Tibial artery (tissue), 4 donors: ENCODE measurements around the gene ZNF10.

ENCODE experiments used
- DNase-seq, 2 donors: peaks; one replicate each; pipeline ENCODE4 v3.0.0-alpha.2; 2019
- H3K27ac ChIP-seq, 2 donors: fragments of 200-600 bp; sonication (generic) in 1 of 2; 1 replicate in 1 of 2; 2 replicates in 1 of 2; pipeline ENCODE4 v1.5.1; 2018 to 2019; ENCODE audit warnings: mild to moderate bottlenecking in 1 of 2
- H3K27me3 ChIP-seq, 2 donors: fragments of 200-600 bp; sonication (generic) in 1 of 2; one replicate each; pipeline versions ENCODE4 v1.5.1 to v1.6.0; 2016 to 2019
- H3K36me3 ChIP-seq, 3 donors: fragments of 200-600 bp; sonication (generic) in 2 of 3; one replicate each; pipeline ENCODE4 v1.5.1; 2016 to 2019; ENCODE audit warnings: mild to moderate bottlenecking in 2 of 3
- H3K4me1 ChIP-seq, 4 donors: fragments of 200-600 bp; sonication (generic) in 2 of 4; 1 replicate in 3 of 4; 2 replicates in 1 of 4; pipeline ENCODE4 v1.5.1; 2016 to 2019
- H3K4me3 ChIP-seq, 2 donors: fragments of 200-600 bp; sonication (generic) in 1 of 2; 1 replicate in 1 of 2; 2 replicates in 1 of 2; pipeline ENCODE4 v1.5.1; 2018 to 2019; ENCODE audit warnings: mild to moderate bottlenecking in 2 of 2
- H3K9me3 ChIP-seq, 3 donors: fragments of 200-600 bp; sonication (generic) in 1 of 3; one replicate each; pipeline ENCODE4 v1.5.1; 2016 to 2019
- intact Hi-C: fragments of 100-400 bp; cut with DNase I; formaldehyde crosslinking; loops from one replicate; pipeline ENCODE4 v1.15.0; 2023; ENCODE audit warnings: low total_unique reads
- TF ChIP-seq, protein P1 (sequence below), 2 experiments: fragments of 200-600 bp in 1 of 2; fragments of 450-650 bp in 1 of 2; IDR thresholded peaks; one replicate each; pipeline ENCODE4 v1.5.1; 2017 to 2019; ENCODE audit warnings: antibody characterized with exemption in 2 of 2, mild to moderate bottlenecking in 1 of 2, moderate library complexity in 1 of 2

The ZNF10 gene

DNA sequence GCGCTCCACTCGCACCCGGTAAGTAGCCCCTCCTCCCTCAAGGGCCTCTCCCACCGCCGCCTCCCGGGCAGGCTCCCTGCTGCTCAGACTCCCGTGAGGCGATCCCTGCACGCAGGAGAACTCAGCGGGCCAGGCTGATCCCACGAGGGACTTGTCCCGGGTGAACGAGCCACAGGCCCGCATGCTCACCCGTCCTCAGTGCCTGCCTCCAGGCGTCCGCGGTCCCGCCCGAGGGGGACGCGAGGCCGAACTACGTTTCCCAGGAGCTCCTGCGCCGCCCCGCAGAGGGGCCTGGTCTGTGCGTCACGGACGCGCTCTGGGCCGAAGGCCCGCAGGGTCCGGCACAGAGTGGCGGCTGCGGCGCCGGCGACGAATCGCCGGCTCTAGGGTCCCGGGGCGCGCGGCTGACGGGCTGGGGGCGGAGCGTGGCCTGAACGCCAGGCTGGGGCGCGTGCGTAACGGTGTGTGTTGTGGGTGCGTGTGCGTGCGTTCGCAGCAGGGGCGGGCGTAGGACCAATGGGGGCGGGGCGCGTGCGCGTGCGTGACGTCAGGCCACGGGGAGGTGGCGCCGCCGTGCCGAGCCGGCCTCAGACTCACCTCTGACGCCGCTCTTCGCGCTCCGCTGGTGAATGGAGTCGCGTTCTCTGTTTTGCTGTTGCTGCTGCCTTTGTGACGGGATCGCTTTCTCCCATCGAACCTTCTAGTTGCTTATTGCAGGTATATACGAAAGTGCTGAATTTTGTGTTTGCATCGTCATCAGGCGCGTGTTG, at the start of gene ZNF10, which contains the start of gene ZNF891:
Gene ZNF10 (plus strand): TSS at position 590 of the 770 bp plus-strand sequence. CDS start 13,866 bp downstream, outside the sequence.
Gene ZNF891 (minus strand): TSS at position 237 of the 770 bp plus-strand sequence. CDS start 8,356 bp downstream, outside the sequence.
- Histone ChIP-seq H3K36me3 (peaks cover 54 to 71% (median 67%) of the 10 kb centered on the region in 3 donors), H3K4me3 (peak within 1 kb of the TSS; percentile 68 to 86), H3K27ac (peak within 1 kb of the TSS; percentile 93 to 97), H3K4me1 (peaks cover 0 to 10% (median 2%) of the 10 kb centered on the region in 4 donors), H3K27me3 (no peaks in the 10 kb centered on the region), H3K9me3 (peaks cover 0 to 75% (median 49%) of the 10 kb centered on the region in 3 donors)
- TF ChIP-seq, protein P1, sequence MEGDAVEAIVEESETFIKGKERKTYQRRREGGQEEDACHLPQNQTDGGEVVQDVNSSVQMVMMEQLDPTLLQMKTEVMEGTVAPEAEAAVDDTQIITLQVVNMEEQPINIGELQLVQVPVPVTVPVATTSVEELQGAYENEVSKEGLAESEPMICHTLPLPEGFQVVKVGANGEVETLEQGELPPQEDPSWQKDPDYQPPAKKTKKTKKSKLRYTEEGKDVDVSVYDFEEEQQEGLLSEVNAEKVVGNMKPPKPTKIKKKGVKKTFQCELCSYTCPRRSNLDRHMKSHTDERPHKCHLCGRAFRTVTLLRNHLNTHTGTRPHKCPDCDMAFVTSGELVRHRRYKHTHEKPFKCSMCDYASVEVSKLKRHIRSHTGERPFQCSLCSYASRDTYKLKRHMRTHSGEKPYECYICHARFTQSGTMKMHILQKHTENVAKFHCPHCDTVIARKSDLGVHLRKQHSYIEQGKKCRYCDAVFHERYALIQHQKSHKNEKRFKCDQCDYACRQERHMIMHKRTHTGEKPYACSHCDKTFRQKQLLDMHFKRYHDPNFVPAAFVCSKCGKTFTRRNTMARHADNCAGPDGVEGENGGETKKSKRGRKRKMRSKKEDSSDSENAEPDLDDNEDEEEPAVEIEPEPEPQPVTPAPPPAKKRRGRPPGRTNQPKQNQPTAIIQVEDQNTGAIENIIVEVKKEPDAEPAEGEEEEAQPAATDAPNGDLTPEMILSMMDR (IDR thresholded peaks at IDR 0.05), result no peak
- peak; percentile 92 to 97 for DNase-seq
- intact Hi-C loops, result no loop called here

DNA sequence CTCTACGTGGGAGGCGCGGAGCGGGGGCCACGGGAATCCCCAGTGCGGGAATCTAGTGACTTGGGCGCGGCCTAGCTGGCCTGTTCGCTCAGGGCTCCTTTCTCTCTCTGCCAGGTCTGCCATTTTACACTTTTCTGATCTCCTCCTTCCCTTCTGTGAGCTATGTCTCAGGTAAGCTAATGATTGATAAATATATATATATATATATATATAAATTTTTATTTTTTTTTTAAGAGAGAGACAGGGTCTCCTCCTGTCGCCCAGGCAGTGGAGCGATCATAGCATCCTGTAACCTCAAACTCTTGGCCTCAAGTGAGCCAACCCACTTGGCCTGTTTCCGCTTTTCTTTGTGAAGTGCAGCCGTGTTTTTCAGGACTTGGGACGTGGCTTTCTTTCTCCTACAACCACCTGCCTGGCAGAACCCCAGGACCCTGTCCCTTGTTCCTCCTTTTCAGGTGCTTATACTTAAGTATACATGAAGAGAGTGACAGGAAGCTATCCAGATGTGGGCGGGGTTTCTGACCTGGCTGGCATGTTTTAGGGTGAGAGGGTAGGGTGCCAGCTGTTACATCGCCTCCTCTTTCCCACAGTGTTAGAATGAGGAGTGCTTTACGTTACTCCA, 49.2 kb upstream of the ZNF10 start:
- intact Hi-C loops, result loop anchor here (2.0 to 5.0 kb wide), 2 partner anchors 44 to 48 kb away; partner anchors contain the start of gene ZNF84
- H3K27ac ChIP-seq, result peak overlapping the region; percentile 96 to 99

DNA sequence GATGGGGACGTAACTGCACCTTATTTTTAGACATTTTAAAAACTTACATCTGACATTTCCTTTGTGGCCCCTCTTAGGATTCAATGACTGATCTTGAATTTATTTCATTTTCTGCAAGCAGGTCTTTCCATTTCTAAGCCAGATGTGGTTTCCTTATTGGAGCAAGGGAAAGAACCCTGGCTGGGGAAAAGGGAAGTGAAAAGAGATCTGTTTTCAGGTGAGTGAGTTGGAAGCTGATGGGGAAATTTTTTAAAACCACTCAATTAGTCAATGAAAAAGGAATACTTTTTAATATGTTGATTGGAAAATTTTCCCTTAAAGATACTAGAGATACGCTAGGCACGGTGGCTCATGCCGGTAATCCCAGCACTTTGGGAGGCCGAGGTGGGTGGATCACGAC, 47.1 kb upstream of the ZNF10 start:
- Histone ChIP-seq H3K36me3 (peaks cover 66 to 69% (median 67%) of the 10 kb centered on the region in 3 donors), H3K27me3 (no peaks in the 10 kb centered on the region), H3K9me3 (peaks cover 0 to 81% (median 68%) of the 10 kb centered on the region in 3 donors), H3K4me1 (peaks cover 0 to 17% (median 8%) of the 10 kb centered on the region in 4 donors), H3K4me3 (no peak overlapping the region), H3K27ac (no peak overlapping the region)
- intact Hi-C loops, result loop anchor here (5.0 kb wide), 1 partner anchor 46 kb away; the partner anchor contains the start of gene ZNF84
- TF ChIP-seq, protein P1 (IDR thresholded peaks at IDR 0.05), result no peak
- no peak for DNase-seq

More for the DNA sequence above, 49.2 kb upstream of the ZNF10 start:
- Histone ChIP-seq H3K36me3 (peaks cover 45 to 53% (median 46%) of the 10 kb centered on the region in 3 donors), H3K9me3 (peaks cover 0 to 81% (median 65%) of the 10 kb centered on the region in 3 donors), H3K4me3 (peak overlapping the region; percentile 87 to 89), H3K4me1 (peaks cover 0 to 17% (median 8%) of the 10 kb centered on the region in 4 donors), H3K27me3 (no peaks in the 10 kb centered on the region)
- TF ChIP-seq, protein P1 (IDR thresholded peaks at IDR 0.05), result no peak
- peak in 1 of 2 donors; percentile 18 for DNase-seq

DNA sequence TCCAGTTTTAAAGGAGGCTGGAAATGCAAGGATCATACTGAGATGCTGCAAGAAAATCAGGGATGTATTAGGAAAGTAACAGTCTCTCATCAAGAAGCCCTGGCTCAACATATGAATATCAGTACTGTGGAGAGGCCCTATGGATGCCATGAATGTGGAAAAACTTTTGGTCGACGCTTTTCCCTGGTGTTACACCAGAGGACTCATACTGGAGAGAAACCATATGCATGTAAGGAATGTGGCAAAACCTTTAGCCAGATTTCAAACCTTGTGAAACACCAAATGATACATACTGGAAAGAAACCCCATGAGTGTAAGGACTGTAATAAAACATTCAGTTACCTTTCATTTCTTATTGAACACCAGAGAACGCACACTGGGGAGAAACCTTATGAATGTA, 24.8 kb upstream of the ZNF10 start:
- Histone ChIP-seq H3K9me3 (peaks cover 29 to 100% (median 99%) of the 10 kb centered on the region in 3 donors), H3K36me3 (peaks cover 92 to 100% (median 100%) of the 10 kb centered on the region in 3 donors), H3K4me1 (no peaks in the 10 kb centered on the region), H3K27me3 (no peaks in the 10 kb centered on the region), H3K4me3 (no peak overlapping the region), H3K27ac (no peak overlapping the region)
- TF ChIP-seq, protein P1 (IDR thresholded peaks at IDR 0.05), result no peak
- DNase-seq, result no peak
- intact Hi-C loops, result no loop called here

DNA sequence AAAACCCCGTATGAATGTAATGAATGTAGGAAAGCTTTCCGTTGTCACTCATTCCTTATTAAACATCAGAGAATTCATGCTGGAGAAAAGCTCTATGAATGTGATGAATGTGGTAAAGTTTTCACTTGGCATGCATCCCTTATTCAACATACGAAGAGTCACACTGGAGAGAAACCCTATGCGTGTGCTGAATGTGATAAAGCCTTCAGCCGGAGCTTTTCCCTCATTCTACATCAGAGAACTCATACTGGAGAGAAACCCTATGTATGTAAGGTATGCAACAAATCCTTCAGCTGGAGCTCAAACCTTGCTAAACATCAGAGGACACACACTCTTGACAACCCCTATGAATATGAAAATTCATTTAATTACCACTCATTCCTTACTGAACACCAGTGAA, 24.2 kb upstream of the ZNF10 start:
- intact Hi-C loops, result no loop called here

More for the DNA sequence above, 24.2 kb upstream of the ZNF10 start:
- Histone ChIP-seq H3K36me3 (peaks cover 88 to 100% (median 99%) of the 10 kb centered on the region in 3 donors), H3K27me3 (no peaks in the 10 kb centered on the region), H3K9me3 (peaks cover 29 to 100% (median 99%) of the 10 kb centered on the region in 3 donors), H3K27ac (no peak overlapping the region), H3K4me1 (no peaks in the 10 kb centered on the region), H3K4me3 (no peak overlapping the region)
- TF ChIP-seq, protein P1 (IDR thresholded peaks at IDR 0.05), result no peak
- DNase-seq, result no peak
